ENCODE data around the gene GCDH.
"Not testable (repeated sequence)": the region's sequence is repeated elsewhere in the genome, so short reads cannot be mapped to it uniquely, and the experiment has no call there.

The GCDH gene

GRCh38 chr19:12872941-12873890 lies 17.7 kb upstream of the GCDH start:
- DNase-seq: no peak

- no peak for DNase-seq
Observed at GRCh38 chr19:12873891-12874745, 16.8 kb upstream of the GCDH start.

- no peak for DNase-seq
Observed at GRCh38 chr19:12875086-12875485, 15.9 kb upstream of the GCDH start.

GRCh38 chr19:12880551-12881171 lies 10.3 kb upstream of the GCDH start:
- DNase-seq: no peak

- peak; percentile 89 for DNase-seq
Observed at GRCh38 chr19:12881172-12881808, 9.7 kb upstream of the GCDH start, which contains the start of gene DNASE2. TSS of gene DNASE2 (minus strand) at chr19:12881449. CDS start at chr19:12881375, 74 bp downstream.

GRCh38 chr19:12882589-12882988 lies 8.4 kb upstream of the GCDH start:
- no peak for DNase-seq

GRCh38 chr19:12884202-12884601 lies 6.8 kb upstream of the GCDH start:
- DNase-seq: no peak

GRCh38 chr19:12884627-12884925 lies 6.4 kb upstream of the GCDH start:
- no peak for DNase-seq

GRCh38 chr19:12884926-12885748 lies 5.8 kb upstream of the GCDH start:
- peak; percentile 47 for DNase-seq

- DNase-seq: no peak
Observed at GRCh38 chr19:12885749-12886650, 5.0 kb upstream of the GCDH start.

- no peak for DNase-seq
Observed at GRCh38 chr19:12886651-12886968, 4.3 kb upstream of the GCDH start.

- DNase-seq: no peak
Observed at GRCh38 chr19:12886969-12887747, 3.8 kb upstream of the GCDH start, which contains the start of gene KLF1. TSS of gene KLF1 (minus strand) at chr19:12887201. CDS start at chr19:12887140, 61 bp downstream.

GRCh38 chr19:12888006-12888603 lies 2.9 kb upstream of the GCDH start:
- no peak for DNase-seq

GRCh38 chr19:12890299-12890786 lies 617 bp upstream of the GCDH start:
- DNase-seq: not testable (repeated sequence)

GRCh38 chr19:12891553-12892021 lies 627 bp downstream of the GCDH start:
- no peak for DNase-seq

- DNase-seq: no peak
Observed at GRCh38 chr19:12893582-12893981, 2.6 kb downstream of the GCDH start.

- no peak for DNase-seq
Observed at GRCh38 chr19:12896460-12896859, 5.5 kb downstream of the GCDH start.

GRCh38 chr19:12899891-12900518 lies 9.0 kb downstream of the GCDH start:
- DNase-seq: no peak

GRCh38 chr19:12907166-12907565 lies 16.2 kb downstream of the GCDH start:
- no peak for DNase-seq

All from GDM1 (cell line).